NCI-H748 treated with DMSO at 0.1 percent for 48 hours (cell line): ENCODE data around the gene TNFRSF8.

Source experiments
- DNase-seq: peaks from one replicate; lab custom pipeline; 2025; lab: John Stamatoyannopoulos, UW

Gene TNFRSF8

DNA sequence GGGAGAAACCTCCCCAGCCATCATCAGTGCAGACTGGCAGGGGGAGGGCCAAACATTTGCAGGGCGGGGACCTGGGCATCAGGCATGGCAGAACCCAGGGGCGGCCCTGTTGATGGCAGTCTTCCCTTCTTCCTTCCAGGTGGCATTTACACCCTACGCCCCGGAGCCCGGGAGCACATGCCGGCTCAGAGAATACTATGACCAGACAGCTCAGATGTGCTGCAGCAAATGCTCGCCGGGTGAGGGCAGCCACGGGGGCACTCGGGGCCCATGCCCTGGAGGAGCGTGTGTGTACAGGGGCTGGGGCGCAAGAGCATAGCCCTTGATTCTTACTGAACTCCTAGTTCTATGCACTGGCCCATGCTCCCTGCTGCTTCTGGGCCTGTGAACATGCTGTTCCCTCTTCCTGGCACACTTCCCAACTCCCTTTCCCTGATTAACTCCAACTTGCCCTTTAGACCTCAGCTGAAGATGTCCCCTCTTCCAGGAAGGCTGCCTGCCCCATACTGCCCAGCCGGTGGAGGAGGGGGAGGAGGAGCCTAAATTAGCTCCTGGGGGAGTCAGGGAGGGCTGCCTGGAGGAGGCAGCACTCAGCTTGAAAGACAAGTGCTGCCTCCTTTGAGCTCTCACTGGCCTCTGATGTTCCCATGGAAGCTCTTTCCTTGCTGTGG, 125.7 kb downstream of the TNFRSF8 start:
- no peak for DNase-seq

DNA sequence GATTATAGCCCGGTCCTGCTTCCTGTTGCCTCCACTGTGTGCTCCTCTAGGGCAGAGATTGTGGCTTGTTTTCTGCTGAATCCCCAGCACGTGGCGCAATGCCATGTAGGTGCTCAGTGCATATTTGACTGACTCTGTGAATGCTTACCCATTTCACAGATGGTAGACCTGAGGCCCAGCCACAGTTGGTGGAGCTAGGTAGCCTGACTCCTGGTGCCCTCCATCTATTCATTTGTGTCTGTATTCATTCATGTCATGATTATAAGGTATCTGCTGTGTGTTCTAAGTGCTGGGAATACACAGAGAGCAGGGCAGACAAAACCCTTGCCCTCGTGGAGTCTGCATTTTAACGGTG, 126.2 kb downstream of the TNFRSF8 start:
- no peak for DNase-seq

GRCh38 chr1:12191242-12192032, 128.3 kb downstream of the TNFRSF8 start:
- DNase-seq = no peak
